HG02798 (cell line): ENCODE data around the gene CPEB3.

ENCODE experiments used
- ATAC-seq: cut with Tn5 transposase; IDR thresholded peaks from one replicate; pipeline ENCODE4 v1.9.1; 2021; ENCODE audit warnings: mild to moderate bottlenecking; ENCODE audit not compliant: unreplicated experiment, poor library complexity

The CPEB3 gene

DNA sequence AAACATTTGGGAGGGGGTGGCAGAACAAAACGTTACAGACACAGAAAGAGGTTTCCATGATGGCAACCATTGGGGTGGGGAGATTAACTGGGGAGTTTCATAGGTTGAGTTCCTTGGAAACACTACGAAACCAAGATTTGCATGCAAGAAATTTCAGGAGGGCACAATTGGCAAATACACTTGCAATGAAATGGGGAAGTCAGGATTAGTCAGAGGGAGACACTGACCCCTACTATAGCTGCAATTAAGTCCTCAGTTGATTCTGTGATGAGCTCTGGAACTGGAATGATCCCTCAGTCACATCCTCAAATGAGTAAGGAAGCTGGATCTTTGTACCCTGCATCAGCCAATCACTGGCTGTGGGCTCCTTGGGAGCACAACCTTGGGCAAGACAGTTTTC is 22.1 kb downstream of the CPEB3 start:
- no peak for ATAC-seq

DNA sequence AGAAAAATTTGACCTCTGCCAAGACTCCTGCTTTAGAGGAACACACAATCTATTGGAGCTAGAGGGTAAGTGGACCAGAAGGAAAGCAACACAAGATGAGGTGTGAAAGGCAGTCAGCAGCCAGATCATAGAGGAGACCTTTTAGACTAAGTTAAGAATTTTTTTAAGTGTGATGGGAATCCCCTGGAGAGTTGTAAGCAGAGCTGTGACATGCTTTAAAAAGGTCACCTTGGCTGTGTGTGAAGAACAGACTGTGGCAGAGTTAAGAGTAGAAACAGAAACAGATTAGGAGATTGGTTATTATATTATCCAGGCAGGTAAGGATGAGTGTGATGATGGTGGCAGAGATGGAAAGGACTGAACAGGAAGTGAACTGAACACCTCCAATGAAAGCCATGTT is 23.5 kb downstream of the CPEB3 start:
- ATAC-seq = peak; percentile 58

DNA sequence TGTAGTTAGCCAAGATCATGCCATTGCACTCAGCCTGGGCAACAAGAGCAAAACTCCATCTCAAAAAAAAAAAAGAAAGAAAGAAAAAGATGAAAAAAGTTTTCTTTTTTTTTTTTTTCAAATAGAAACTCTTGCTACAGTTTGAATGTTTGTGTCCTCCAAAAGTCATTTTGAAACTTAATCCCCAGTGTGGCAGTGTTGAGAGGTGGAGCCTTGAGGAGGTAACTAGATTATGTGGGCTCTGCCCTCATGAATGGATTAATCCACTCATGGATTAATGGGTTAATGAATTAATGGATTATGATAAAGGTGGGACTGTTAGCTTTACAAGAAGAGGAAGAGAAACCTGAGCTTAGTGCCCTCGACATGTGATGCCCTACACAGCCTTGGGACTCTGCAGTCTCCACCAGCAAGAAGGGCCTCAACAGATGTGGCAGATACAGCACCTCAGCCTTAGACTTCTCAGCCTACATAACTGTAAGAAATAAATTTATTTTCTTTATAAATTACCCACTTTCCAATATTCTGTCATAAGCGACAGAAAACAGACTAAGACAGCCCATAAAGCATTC is 25.1 kb downstream of the CPEB3 start:
- ATAC-seq = peak; percentile 46

DNA sequence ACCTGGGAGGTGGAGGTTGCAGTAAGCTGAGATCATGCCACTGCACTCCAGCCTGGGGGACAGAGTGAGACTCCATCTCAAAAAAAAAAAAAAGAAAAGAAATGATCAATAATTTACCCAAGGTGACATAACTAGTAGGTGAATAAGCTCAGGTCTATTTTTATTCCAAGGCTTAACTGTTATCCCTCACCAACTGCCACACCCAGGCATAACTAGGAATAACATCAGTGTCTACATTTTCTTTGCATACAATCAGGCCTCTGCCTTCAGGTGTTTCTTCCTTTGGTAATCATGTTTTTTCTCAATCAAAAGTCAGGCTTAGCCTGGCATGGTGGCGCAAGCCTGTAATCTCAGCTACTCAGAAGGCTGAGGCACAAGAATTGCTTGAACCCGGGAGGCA is 26.6 kb downstream of the CPEB3 start:
- ATAC-seq = no peak

DNA sequence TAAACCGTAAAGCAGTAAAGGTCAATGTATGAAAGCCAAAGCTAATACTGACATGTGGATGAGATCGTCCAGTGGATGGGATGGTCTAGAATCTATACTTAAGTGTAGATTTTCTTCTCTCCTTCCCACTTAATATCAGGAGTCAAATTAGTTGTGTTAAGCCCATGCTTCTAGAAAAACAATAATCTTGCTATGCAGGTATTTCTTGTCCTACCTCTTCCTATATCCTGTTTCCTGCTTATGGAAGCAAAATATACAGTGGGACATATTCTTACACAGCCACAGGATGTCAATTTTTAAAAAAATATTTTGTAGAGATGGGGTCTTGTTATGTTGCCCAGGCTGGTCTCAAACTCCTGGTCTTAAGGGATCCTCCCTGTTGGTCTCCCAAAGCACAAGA is 27.5 kb downstream of the CPEB3 start:
- no peak for ATAC-seq

DNA sequence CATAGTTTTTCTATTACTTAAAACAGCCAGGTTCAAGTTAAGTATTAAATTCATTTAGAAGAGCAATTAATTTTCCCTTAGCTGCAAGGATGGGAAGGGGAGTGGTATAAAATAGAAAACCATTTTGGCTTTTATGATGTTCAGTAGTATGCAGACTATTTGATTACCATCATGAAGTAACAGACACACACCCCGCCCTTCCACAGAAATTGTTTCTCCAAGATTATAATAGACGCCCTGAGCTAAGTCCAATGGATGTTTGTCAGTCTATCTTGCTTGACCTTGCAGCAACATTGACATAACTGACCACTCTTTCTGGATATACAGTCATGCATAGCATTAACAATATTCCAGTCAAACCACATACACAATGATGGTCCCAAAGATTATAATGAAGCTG is 42.3 kb downstream of the CPEB3 start:
- ATAC-seq = no peak

DNA sequence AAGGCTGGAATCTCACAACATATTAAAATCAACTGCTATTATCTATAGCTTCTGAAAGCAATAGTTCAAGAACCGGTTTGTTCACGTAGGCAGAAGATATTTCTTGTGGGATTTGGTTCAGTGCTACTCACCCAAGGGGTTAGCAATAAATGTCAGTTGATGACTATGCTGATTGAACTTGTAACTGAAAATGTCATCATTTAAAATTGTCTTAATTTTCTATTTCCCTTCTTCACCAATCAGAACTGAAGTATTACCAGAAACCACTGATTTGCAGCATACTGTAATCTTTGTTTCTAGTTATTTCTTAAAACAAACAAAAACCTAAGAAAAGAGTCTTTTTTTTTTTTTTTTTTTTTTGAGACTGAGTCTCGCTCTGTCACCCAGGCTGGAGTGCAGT is 46.1 kb downstream of the CPEB3 start:
- peak; percentile 33 for ATAC-seq

DNA sequence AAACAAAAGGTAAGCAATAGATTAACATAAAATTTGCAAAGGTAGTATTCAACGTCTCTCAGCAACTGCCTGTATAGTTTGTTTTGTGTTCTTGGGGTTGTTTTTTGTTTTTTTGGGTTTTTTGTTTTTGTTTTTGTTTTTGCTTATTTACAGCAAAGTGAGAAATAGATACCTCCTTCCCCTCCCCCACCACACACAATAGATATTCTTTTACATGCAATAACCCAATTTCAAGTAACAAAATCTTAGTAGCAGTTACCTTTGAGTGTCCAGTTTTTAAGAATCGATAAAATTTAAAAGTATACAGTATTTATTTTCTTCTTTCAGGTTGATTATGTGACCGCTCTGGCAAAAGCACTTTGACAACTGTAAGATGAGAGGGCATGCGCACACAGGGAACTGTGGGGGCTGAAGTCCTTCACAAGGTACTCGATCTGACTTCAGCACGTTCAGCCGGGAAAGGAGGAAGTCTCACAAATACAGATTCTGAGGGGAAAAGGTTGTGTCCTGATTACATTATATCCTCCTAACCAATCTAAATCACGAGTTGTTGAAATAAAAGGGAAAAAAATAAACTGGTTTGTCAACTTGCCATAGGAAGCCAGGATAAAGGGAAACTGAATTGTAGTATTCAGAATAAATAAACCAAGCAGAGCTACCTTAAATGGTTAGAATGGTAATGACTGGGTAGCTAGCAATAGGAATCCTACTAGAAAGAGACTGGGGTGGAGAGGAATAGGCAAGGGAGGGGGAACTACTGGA is 47.8 kb downstream of the CPEB3 start:
- ATAC-seq = peak; percentile 33

DNA sequence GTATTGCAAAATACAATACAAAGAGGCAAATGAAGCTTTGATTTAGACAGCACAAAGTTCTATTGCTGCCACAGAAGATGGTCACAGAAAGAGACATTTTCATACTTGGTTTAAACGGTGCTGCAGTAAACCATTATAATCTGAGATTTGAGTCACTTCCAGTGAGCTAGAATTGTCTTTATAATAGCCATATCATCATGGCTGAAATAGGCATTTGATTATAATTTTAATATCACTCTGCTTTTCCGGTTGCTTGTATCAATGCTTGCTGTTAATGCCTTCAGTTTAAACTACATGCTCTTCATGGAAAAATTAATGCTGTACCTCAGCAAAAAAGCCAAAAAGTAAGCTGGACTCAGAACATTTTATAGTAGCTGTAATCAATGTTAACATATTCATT is 48.5 kb downstream of the CPEB3 start:
- ATAC-seq = no peak

DNA sequence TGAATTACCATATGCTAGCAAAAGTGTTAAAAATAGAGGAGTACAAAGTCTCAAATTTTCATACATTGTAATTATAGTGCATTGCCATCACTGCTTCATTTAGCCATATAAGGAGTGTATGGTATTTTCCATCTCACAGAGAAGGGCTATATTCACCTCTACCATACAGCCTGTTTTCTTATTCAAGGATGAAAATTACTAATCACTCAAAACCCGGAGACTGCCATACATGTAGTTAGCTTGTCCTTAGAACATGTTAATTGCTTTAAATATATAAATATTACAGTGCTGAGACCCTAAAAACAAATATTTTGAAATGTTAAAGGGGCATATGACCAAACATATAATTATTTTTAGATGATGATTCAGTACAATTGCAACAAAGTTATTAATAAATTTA is 49.4 kb downstream of the CPEB3 start:
- no peak for ATAC-seq

DNA sequence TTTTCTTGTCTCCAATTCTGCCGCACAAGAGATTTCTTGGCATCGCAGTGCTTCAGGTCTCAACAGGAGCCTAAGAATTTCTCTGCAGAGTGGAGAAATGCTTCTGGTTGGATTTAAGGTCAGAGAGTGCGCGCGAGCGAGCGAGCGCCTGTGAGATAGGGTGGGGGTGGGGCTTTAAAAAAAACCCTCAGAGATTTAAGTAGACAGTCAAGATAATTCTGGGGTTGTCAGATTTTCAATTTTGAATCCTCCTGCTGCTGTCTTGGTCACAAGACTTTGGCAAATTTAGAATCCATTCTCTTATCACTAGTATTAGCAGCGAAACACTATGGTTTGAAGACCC is 49.7 kb downstream of the CPEB3 start:
- no peak for ATAC-seq

DNA sequence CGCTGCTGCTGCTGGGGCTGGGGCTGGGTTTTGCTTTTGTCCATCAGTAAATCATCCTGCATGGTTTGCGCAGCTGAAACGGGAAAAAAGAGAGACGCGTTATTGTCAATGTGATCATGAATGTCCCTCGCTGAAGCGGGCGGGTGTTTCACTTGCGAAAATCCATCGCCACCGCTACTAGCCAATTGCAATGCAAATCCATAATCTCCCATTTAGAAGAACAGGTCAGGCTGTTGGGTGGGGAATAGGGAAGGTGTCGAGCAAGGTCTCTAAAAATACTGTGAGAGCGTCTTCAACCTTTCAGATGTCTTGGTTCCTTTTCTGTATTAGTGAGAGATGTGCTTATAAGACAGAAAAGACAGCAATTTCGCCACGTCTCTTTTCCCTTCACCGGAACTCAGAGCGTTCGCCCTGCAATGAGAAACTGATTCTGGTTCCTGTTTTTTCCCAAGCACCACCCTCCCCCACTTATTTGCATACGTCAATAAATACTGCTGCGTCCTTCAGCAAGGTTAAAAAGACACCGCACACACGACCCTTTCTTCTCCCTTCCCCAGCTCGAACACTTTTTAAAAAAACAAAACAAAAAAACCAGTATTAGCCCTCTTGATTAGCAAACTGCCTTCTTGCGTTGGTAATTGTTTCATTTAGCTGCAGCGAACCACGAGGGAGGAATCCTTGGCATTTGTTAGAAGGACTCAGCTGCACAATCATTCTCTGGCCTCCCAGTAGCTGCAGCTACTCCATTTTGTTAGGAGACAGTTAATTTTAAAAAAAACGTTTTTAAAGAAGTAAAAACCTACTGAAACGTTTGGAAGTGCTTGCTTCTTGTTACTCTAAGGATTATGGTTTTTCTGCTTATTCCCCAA is 50.4 kb downstream of the CPEB3 start:
- peak; percentile 66 for ATAC-seq

DNA sequence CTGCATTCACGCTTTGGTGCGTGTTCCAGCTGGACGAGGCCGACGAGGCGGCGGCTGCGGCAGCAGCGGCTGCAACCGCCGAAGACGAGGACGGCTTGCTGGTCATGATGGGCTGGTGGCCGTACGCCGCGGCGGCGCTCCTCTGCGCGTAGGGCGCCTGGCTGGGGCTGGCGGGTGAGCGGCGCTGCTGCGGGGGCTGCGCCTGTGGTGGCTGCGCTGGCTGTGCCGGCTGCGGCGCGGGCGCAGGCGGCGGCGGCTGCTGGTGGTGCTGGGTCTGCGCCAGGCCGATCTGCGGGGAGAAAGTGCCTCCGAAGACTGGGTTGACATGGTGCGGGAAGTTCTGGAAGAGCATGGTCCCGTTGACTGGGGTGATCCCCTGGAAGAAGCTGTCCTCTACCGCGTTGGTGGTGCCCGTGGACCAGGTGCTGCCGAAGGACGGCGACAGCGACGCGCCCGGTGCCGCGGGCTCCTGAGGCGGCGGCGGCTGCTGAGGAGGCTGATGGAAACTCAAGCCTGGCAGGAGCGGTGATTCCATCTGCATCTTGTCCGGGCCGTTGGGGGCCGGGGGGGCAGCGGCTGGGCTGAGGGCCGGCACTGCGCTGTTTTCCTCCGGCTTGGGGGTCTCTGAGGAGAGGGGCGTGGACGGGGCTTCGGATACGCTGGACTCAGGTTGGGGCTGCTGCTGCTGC is 51.1 kb downstream of the CPEB3 start:
- ATAC-seq = peak; percentile 39

DNA sequence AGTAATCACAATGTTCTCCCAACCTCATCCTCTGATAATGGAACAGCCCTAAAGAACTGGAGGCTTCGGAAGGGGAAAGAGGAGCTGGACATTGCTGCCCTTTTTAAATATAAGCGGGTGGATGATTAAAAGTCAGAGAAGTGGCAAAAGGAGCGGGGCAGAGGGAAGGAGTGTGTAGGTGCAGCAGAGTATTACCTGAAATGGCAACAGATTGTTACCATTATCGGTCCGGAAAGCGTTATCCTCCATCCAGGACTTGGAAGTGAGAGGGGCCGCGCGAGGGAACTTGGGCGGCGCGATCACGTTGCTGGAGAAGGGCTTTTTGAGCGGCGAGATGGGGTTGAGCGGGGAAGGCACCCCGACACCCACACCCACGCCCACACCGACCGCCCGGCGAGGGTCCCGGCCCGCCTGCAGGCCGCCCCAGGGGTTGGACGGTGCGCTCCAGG is 51.7 kb downstream of the CPEB3 start:
- no peak for ATAC-seq

DNA sequence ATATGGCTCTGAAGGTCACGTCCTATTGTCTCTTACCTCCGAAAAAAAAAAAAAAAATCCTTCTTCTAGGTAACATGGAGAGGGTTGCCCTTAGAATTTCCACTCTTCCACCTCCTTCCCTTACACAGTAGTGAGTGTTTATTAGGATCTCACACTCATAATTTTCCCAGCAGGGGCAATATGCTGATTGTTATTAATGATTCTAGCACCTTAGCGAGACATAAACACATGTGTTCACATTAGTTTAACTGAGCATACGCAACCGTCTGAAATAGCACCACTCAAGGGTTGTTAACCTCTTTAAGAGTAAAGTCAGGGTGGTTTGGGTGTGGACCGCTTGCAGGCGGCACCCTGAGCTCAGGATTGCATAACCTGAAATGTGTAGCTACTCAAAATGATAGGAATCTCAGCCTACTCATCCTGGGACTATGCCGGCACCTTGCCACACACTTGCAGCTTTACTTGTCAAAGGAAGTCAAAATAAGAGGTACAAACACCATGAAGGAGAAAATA is 52.2 kb downstream of the CPEB3 start:
- no peak for ATAC-seq

DNA sequence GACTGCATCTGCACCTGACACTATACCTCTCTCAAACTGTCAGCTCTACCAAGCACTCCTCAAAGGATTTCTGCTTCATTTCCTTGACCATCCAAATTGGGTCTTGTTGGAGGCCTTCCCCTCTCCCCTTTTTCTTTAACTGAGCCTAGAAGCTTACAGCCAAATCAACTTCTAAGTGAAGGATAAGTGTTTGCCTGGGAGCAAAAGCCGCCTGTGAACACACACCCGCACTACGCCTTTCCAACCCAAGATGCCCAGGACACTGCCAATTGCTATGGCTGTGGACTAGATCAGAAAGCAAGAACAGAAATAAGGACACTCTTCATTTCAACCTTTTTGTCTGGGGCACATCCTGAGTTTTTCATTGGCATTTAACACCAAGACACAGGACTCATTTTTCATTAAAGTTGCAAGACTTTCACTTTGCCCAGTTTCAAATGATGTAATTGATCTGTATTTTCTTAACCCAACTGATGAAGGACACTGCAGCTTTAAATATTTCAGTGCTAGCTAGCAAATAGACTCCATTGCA is 52.8 kb downstream of the CPEB3 start:
- ATAC-seq = no peak

DNA sequence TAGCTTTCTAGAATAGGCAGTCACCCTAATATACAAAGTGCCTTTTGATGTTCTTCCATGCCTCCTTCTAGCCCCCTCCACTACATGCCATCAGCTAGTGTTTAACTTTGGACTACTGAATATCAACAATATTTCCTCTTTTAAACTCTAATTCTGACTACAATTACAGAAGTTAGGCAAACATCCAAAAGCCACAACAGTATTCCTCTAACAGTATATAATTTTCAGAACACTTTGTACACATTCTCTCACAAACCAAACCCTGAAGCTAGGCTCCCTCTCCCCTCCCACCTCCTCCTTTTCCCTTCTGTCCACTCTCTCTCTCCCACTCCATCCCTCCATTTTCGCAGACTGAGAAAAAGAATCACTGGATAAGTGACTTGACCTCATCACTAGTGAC is 59.7 kb downstream of the CPEB3 start:
- ATAC-seq = no peak

DNA sequence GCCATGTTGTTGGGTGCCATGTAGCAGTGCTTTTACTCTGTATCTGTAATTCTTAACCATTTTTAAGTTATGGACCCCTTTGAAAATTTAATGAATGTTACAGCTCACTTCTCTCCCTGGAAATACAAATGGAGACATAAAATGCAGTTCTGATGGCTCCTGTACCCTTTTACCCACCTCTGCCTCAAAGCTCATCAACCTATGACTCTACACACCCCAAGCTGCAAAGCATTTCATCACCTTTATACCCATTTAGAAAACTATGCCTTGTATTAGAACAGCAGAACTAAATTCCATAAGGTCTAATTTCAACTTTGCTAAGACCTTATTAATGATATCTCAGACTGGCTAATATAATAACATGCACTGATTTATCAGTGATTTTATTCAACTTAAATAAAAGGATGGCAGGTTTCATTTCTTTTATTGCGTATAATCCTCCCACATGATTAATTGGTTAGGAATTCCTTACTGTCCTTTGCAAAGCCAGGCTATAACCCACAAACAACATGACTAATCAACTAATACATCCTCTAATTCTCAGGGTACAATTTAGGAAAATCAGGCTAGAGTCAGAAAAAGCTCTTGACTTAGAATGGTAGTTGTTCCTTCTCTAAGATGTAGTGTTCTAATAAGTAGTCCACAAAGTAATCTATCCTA is 68.1 kb downstream of the CPEB3 start:
- no peak for ATAC-seq

DNA sequence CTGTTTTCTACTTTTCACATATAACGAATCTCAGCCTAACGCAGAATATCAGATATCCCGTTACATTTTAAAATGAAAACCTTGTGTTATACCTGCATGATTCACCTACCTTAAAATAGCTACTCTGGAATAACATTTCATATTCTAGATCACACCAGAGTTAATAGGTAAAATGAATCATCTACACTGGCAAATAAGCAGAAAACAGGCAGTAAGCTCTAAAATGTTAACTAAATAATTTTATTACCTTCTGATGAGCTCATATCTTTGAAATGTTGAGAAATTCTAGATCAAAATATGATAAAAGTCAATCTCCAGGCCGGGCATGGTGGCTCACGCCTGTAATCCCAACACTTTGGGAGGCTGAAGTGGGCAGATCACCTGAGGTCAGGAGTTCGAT is 71.3 kb downstream of the CPEB3 start:
- no peak for ATAC-seq

DNA sequence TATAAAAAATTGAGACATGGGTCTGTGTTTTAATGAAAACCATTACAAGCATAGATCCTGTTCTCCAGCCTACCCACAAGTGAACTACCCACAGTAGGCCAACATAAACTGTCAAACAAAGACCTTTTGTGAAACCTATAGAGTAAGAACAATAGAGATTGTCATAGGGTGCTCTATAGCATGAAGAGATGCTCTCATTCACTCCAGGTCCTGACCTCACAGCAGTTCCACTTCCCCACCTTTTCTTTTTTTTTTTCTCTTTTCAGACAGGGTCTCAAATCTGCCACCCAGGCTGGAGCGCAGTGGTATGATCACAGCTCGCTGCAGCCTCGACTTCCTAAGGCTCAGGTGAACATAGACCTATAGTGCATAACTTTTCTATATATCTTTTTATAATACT is 72.3 kb downstream of the CPEB3 start:
- ATAC-seq = no peak
